ENCODE results near the gene ZNF746. TPM values are rescaled to one million over a fixed set of nuclear protein-coding genes. Genes with fewer than 3 reads are reported as not detected.
A peak's percentile ranks its signal among the peaks of the same experiment; 100 is the strongest.

ZNF746 gene
- total and polyA plus RNA-seq, 4 experiments from 2014 or later: 3.7 to 25.6 (median 19.8) TPM

DNA sequence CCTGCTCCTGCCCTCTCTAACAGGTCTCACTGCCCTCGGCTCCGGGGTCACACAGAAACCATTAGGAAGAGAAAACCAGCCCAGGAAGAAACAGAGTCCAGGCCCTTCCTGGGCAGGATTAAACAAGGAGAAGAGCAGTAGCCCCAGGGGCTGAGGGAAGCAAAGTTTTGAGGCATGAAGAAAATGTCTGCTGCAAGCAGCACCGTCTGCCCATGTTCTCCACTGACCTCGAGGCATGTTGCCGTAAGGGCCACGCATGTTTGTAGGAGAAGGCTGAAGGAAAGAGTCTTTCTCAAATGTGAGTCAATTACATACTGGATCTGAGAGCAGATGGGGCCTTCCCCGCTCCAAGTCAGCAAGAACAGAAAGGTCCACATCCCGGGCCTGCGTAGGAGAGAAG is 4.2 kb downstream of the ZNF746 start:
- Histone ChIP-seq H3K27ac (ENCODE audit: low read depth, low read length) (no peak overlapping the region), H3K4me3 (ENCODE audit: low read length in 2 of 2) (no peak overlapping the region), H3K27me3 (ENCODE audit: insufficient read depth, low read length) (no peaks in the 10 kb centered on the region), H3K9me3 (ENCODE audit: control insufficient read depth in 1 of 2, low read length in 2 of 2) (no peaks in the 10 kb centered on the region), H3K36me3 (ENCODE audit: insufficient read depth, low read length) (peaks cover 36% of the 10 kb centered on the region), H3K4me1 (ENCODE audit: insufficient read depth, low read length) (peaks cover 31% of the 10 kb centered on the region)
- ChIA-PET CTCF (ENCODE audit: partially characterized antibody) (interaction anchor here (1.6 kb wide), 1 partner anchor 69 kb away, joined by 3 read pairs; no protein-coding TSS in a partner anchor), POLR2A (ENCODE audit: partially characterized antibody) (no interaction called here)
- peak overlapping the region in 1 of 8 donors; percentile 25 for H3K4me3 Mint-ChIP-seq
- H3K4me1 Mint-ChIP-seq: peaks cover 20 to 43% (median 30%) of the 10 kb centered on the region in 4 donors
- intact Hi-C loops (cut with micrococcal nuclease): loop anchor here (10.0 kb wide), 1 partner anchor 429 kb away; no protein-coding TSS in a partner anchor
- H3K36me3 Mint-ChIP-seq: peaks cover 48 to 70% of the 10 kb centered on the region in 2 donors
- H3K27ac Mint-ChIP-seq: no peak overlapping the region
- DNase-seq: no peak
- H3K9me3 Mint-ChIP-seq: peaks cover 0 to 2% (median 0%) of the 10 kb centered on the region in 8 donors
- H3K27me3 Mint-ChIP-seq: no peaks in the 10 kb centered on the region

DNA sequence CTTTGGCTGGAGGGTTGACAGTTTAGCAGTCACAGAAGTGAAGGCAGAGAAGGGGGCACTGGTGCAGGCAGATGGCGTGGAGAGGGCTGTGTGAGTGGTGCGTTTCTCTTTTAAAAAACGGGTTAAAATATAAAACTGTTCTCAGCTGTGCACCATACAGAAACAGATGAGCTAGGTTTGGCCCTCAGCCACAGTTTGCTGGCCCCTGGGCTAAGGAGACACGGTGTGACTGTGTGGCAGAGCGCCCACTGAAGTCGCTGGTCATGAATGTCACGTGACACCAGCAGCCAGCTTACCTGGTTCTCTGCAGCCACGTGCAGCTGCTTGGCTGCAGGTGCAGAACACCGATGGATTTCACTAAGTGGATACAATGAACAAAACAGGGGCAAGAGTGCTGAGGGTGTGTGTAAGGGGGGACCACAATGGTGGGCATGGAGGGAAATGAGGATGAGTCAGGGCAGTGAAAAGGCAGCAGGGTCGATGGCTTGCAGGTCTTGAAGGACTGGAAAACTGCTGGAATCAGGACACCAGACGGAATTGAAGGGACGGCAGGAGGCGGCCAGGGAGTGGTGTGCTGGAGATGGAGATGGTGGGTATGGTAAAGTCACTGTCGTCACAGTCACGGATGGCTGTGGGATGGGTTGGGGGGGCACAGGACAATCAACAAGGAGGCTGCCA is 7.4 kb downstream of the ZNF746 start:
- peak overlapping the region in 1 of 7 donors; percentile 32 for H3K27ac Mint-ChIP-seq
- Histone ChIP-seq H3K4me3 (ENCODE audit: low read length in 2 of 2) (no peak overlapping the region), H3K9me3 (ENCODE audit: control insufficient read depth in 1 of 2, low read length in 2 of 2) (no peaks in the 10 kb centered on the region), H3K4me1 (ENCODE audit: insufficient read depth, low read length) (peaks cover 8% of the 10 kb centered on the region), H3K36me3 (ENCODE audit: insufficient read depth, low read length) (peaks cover 45% of the 10 kb centered on the region), H3K27ac (ENCODE audit: low read depth, low read length) (no peak overlapping the region), H3K27me3 (ENCODE audit: insufficient read depth, low read length) (no peaks in the 10 kb centered on the region)
- H3K4me3 Mint-ChIP-seq: no peak overlapping the region
- peaks cover 67 to 86% of the 10 kb centered on the region in 2 donors for H3K36me3 Mint-ChIP-seq
- ChIA-PET CTCF (ENCODE audit: partially characterized antibody) (no interaction called here), POLR2A (ENCODE audit: partially characterized antibody) (no interaction called here)
- H3K9me3 Mint-ChIP-seq: peaks cover 0 to 2% (median 0%) of the 10 kb centered on the region in 8 donors
- no peaks in the 10 kb centered on the region for H3K27me3 Mint-ChIP-seq
- DNase-seq: no peak
- intact Hi-C loops (cut with micrococcal nuclease): loop anchor here (10.0 kb wide), 1 partner anchor 425 kb away; no protein-coding TSS in a partner anchor
- peaks cover 14 to 24% (median 18%) of the 10 kb centered on the region in 4 donors for H3K4me1 Mint-ChIP-seq

DNA sequence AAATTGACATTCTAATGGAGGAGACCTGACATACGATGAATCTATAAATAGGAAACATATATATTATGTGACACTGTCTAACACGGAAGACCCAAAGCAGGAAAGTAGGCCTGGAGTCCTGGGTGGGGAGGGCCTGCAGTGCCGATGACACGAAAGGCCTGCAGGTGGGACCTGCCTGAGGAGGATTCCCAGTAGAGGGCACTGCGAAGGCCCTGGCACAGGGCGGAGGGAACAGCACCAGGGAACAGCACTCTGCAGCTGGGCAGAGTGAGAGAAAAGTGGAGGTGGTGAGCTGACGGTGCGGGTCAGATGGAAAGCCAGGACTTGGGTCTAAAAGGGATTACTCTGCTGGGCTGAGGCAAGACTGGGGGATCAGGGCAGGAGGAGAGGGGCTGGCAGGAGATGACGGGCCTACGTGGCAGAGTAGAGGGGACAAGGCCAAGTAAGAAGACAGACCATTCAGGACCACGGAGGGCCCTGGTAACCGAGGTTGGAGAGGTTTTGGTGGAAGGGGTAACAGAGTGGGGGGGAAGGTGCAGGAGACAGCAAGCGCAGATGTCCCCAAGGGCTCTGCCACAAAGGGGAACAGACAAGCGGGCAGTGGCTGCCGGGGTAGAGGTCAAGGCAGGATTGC is 8.1 kb downstream of the ZNF746 start:
- Histone ChIP-seq H3K4me1 (ENCODE audit: insufficient read depth, low read length) (peaks cover 1% of the 10 kb centered on the region), H3K9me3 (ENCODE audit: control insufficient read depth in 1 of 2, low read length in 2 of 2) (no peaks in the 10 kb centered on the region), H3K27ac (ENCODE audit: low read depth, low read length) (no peak overlapping the region), H3K36me3 (ENCODE audit: insufficient read depth, low read length) (peaks cover 45% of the 10 kb centered on the region), H3K4me3 (ENCODE audit: low read length in 2 of 2) (no peak overlapping the region), H3K27me3 (ENCODE audit: insufficient read depth, low read length) (no peaks in the 10 kb centered on the region)
- POLR2A ChIA-PET (ENCODE audit: partially characterized antibody): no interaction called here
- Mint-ChIP-seq H3K36me3 (peaks cover 70 to 87% of the 10 kb centered on the region in 2 donors), H3K9me3 (peaks cover 0 to 2% (median 0%) of the 10 kb centered on the region in 8 donors), H3K4me1 (peaks cover 10 to 17% (median 14%) of the 10 kb centered on the region in 4 donors), H3K4me3 (no peak overlapping the region), H3K27ac (peak overlapping the region in 1 of 7 donors; percentile 21), H3K27me3 (no peaks in the 10 kb centered on the region)
- CTCF ChIA-PET (ENCODE audit: partially characterized antibody): no interaction called here
- DNase-seq: no peak
- intact Hi-C loops (cut with micrococcal nuclease): loop anchor here (10.0 kb wide), 1 partner anchor 425 kb away; no protein-coding TSS in a partner anchor

DNA sequence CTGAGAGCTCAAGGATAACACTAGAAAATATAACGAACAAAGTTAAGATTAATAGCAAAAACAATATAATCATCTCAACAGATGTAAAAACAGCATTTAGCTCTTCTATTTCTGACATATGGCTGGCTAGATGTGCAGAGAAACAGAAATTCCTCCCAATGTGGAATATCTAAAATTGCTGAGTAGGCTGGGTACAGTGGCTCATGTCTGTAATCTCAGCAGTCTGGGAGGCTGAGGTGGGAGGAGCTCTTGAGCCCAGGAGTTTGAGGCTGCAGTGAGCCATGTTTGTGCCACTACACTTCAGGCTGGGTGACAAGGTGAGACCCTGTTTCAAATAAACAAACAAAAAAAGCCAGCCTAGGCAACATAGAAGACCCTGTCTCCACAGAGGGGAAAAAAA is 18.0 kb downstream of the ZNF746 start:
- H3K36me3 ChIP-seq (ENCODE audit: insufficient read depth, low read length): peaks cover 23% of the 10 kb centered on the region
- DNase-seq: no peak
- H3K9me3 Mint-ChIP-seq: peaks cover 0 to 7% (median 0%) of the 10 kb centered on the region in 8 donors

DNA sequence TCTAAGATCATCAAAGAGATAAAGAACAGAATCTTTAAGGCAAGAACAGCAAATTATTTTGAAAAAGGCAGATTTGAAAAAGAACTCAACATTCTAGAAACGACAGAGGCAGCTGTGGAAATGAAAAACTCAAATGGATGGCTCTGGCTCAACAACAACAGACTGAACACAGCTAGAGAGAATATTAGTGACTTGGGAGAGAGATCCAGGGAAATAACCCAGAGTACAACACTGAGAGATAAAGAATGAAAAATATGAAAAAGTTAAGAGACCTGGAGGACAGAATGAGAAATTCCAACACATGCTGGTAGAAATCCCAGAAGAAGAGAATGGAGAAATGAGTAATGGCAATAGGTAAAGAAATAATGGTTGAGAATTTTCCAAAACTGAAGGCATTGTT is 18.9 kb downstream of the ZNF746 start:
- POLR2A ChIA-PET (ENCODE audit: partially characterized antibody): no interaction called here
- H3K4me1 ChIP-seq (ENCODE audit: insufficient read depth, low read length): no peaks in the 10 kb centered on the region
- Mint-ChIP-seq H3K27ac (peak overlapping the region in 2 of 7 donors; percentile 44 to 80), H3K9me3 (peaks cover 0 to 7% (median 0%) of the 10 kb centered on the region in 8 donors), H3K27me3 (no peaks in the 10 kb centered on the region), H3K36me3 (peaks cover 50 to 54% of the 10 kb centered on the region in 2 donors), H3K4me1 (peaks cover 0 to 6% (median 2%) of the 10 kb centered on the region in 4 donors), H3K4me3 (no peak overlapping the region)
- DNase-seq: no peak
- no peak overlapping the region for H3K4me3 ChIP-seq (ENCODE audit: low read length in 2 of 2)
- CTCF ChIA-PET (ENCODE audit: partially characterized antibody): interaction anchor here (1.8 kb wide), 1 partner anchor 18 kb away, joined by 7 read pairs; the partner anchor contains the start of gene ZNF777
- H3K36me3 ChIP-seq (ENCODE audit: insufficient read depth, low read length): peaks cover 23% of the 10 kb centered on the region
- no peak overlapping the region for H3K27ac ChIP-seq (ENCODE audit: low read depth, low read length)
- no peaks in the 10 kb centered on the region for H3K9me3 ChIP-seq (ENCODE audit: control insufficient read depth in 1 of 2, low read length in 2 of 2)
- intact Hi-C loops (cut with micrococcal nuclease): no loop called here
- H3K27me3 ChIP-seq (ENCODE audit: insufficient read depth, low read length): no peaks in the 10 kb centered on the region

More for the DNA sequence above, 18.0 kb downstream of the ZNF746 start:
- H3K9me3 ChIP-seq (ENCODE audit: control insufficient read depth in 1 of 2, low read length in 2 of 2): no peaks in the 10 kb centered on the region
- intact Hi-C loops (cut with micrococcal nuclease): no loop called here
- no peak overlapping the region for H3K27ac Mint-ChIP-seq
- no peak overlapping the region for H3K27ac ChIP-seq (ENCODE audit: low read depth, low read length)
- peaks cover 47 to 48% of the 10 kb centered on the region in 2 donors for H3K36me3 Mint-ChIP-seq
- ChIA-PET CTCF (ENCODE audit: partially characterized antibody) (interaction anchor here (0.7 to 1.8 kb wide), 3 partner anchors 11 to 56 kb away, joined by 3 to 7 read pairs (median 4); partner anchors contain the start of gene ZNF777), POLR2A (ENCODE audit: partially characterized antibody) (no interaction called here)
- no peaks in the 10 kb centered on the region for H3K4me1 ChIP-seq (ENCODE audit: insufficient read depth, low read length)
- no peak overlapping the region for H3K4me3 ChIP-seq (ENCODE audit: low read length in 2 of 2)
- H3K27me3 Mint-ChIP-seq: no peaks in the 10 kb centered on the region
- H3K27me3 ChIP-seq (ENCODE audit: insufficient read depth, low read length): no peaks in the 10 kb centered on the region
- no peak overlapping the region for H3K4me3 Mint-ChIP-seq
- H3K4me1 Mint-ChIP-seq: peaks cover 0 to 6% (median 2%) of the 10 kb centered on the region in 4 donors

DNA sequence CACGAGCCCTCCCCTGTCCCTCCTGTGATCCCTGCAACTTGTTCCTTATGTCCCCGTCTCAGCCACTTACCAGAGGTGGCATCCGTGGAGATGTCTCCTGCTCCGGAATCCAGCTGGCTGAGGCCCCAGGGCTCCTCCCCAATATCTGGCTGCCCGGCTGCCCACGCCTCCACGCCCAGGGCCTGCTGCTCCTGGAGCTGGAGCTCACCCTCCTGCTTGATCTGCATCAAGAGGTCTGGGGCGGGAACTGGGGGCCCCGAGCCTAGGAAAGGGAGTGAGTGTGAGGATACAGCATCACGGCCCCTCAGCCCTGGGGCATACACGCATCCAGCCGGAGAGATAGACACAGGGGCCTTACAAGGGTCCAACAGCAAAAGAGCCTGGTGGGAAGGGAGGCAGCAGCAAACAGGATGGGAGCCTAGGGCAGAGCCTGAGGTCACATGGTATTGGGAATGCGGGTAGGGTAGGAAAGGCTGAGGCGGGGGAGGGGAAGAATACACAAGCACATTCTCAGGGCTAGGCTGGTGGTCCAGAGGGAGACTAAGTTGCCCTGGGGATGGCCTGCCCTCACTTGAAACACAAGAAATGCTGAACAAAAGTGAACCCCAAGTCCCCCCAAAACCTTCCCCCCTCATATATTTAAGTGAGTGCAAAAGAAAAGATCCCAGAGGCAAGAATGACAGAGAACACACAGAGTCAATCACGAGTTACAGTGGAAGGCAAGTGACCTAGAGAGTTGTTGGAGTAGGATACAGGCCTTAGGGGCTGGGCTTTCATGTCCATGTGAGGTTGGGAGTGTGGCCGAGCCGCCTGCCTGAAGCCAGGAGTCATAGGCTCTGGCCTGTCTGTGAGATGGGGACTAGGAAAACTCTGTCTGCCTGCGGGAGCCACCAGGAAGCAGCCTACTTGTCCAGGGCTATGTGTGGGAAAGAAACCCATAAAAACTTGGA is 19.8 kb downstream of the ZNF746 start:
- H3K27ac Mint-ChIP-seq: peak overlapping the region in 4 of 7 donors; percentile 49 to 74 (median 60)
- peaks cover 57 to 60% of the 10 kb centered on the region in 2 donors for H3K36me3 Mint-ChIP-seq
- H3K27ac ChIP-seq (ENCODE audit: low read depth, low read length): no peak overlapping the region
- H3K9me3 Mint-ChIP-seq: peaks cover 0 to 7% (median 0%) of the 10 kb centered on the region in 8 donors
- peaks cover 23% of the 10 kb centered on the region for H3K36me3 ChIP-seq (ENCODE audit: insufficient read depth, low read length)
- H3K4me1 Mint-ChIP-seq: peaks cover 0 to 6% (median 2%) of the 10 kb centered on the region in 4 donors
- H3K4me1 ChIP-seq (ENCODE audit: insufficient read depth, low read length): no peaks in the 10 kb centered on the region
- no peaks in the 10 kb centered on the region for H3K9me3 ChIP-seq (ENCODE audit: control insufficient read depth in 1 of 2, low read length in 2 of 2)
- H3K4me3 ChIP-seq (ENCODE audit: low read length in 2 of 2): no peak overlapping the region
- CTCF ChIA-PET (ENCODE audit: partially characterized antibody): no interaction called here
- POLR2A ChIA-PET (ENCODE audit: partially characterized antibody): no interaction called here
- H3K4me3 Mint-ChIP-seq: no peak overlapping the region
- DNase-seq: no peak
- no peaks in the 10 kb centered on the region for H3K27me3 Mint-ChIP-seq
- H3K27me3 ChIP-seq (ENCODE audit: insufficient read depth, low read length): no peaks in the 10 kb centered on the region
- intact Hi-C loops (cut with micrococcal nuclease): no loop called here
